ENCODE measurements around the gene NUDT8.

GRCh38 chr11:67593565-67593905 is 36.2 kb downstream of the NUDT8 start:
- TF ChIP-seq CTCF (IDR thresholded peaks at IDR 0.05): no peak
- no peak for TF ChIP-seq POLR2A (IDR thresholded peaks at IDR 0.05)

Measured in adrenal gland (tissue), 5 donors.